IMR-90 (cell line): ENCODE results near the gene GMEB2. TPM values are rescaled to one million over a fixed set of nuclear protein-coding genes. Genes with fewer than 3 reads are reported as not detected.

Experiments used
- ATAC-seq: fragments of 200-7000 bp; cut with Tn5 transposase; 2 replicates; pipeline ENCODE4 v1.9.1; 2020; ENCODE audit warnings: low read depth, mild to moderate bottlenecking, moderate library complexity
- BruUV-seq: library from RNA; stranded (reverse); fragments of 400-500 nt; replicated peaks from 2 replicates; lab custom pipeline; 2021; lab: Mats Ljungman, UMichigan
- CTCF ChIA-PET: fragments of 300-600 bp; formaldehyde crosslinking; extraction: SDS; loops from one replicate; lab custom pipeline; 2021; ENCODE audit warnings: antibody characterized with exemption; lab: Yijun Ruan, JAX
- POLR2A ChIA-PET: fragments of 300-600 bp; sonication (Branson Sonifier 250); formaldehyde crosslinking; loops from one replicate; lab custom pipeline; 2022; ENCODE audit warnings: antibody characterized with exemption; ENCODE audit not compliant: unreplicated experiment; lab: Charles Lee
- DNase-seq: peaks from one replicate; pipeline ENCODE4 v3.0.0; 2013
- H2AFZ ChIP-seq: replicated peaks from 2 replicates; pipeline ENCODE3; 2013; ENCODE audit warnings: low read length, mild to moderate bottlenecking; ENCODE audit not compliant: poor library complexity
- H2AK5ac ChIP-seq: 2 replicates; pipeline ENCODE4 v1.6.1; 2013; ENCODE audit warnings: low read depth, low read length, inconsistent platforms
- H2AK9ac ChIP-seq: replicated peaks from 2 replicates; pipeline ENCODE3; 2013; ENCODE audit warnings: mild to moderate bottlenecking, low read depth, low read length, moderate library complexity; ENCODE audit not compliant: poor library complexity
- H2BK120ac ChIP-seq: 2 replicates; pipeline ENCODE4 v1.6.1; 2013; ENCODE audit warnings: low read depth, low read length, inconsistent platforms
- H2BK15ac ChIP-seq: 3 replicates; pipeline ENCODE4 v1.6.1; 2013; ENCODE audit warnings: low read depth, low read length, inconsistent platforms
- H2BK20ac ChIP-seq: 2 replicates; pipeline ENCODE4 v1.6.1; 2013; ENCODE audit warnings: low read depth, mild to moderate bottlenecking, inconsistent platforms, low read length, moderate library complexity
- H2BK5ac ChIP-seq: 2 replicates; pipeline ENCODE4 v1.6.1; 2013; ENCODE audit warnings: mild to moderate bottlenecking, low read depth, low read length, inconsistent platforms; ENCODE audit not compliant: poor library complexity, severe bottlenecking
- H3K14ac ChIP-seq: replicated peaks from 2 replicates; pipeline ENCODE4 v1.6.1; 2013; ENCODE audit warnings: low read depth, low read length, inconsistent platforms
- H3K18ac ChIP-seq: 2 replicates; pipeline ENCODE4 v1.6.1; 2013; ENCODE audit warnings: low read depth, low read length, control low read depth
- H3K23ac ChIP-seq: 2 replicates; pipeline ENCODE4 v1.6.1; 2013; ENCODE audit warnings: low read depth, low read length, inconsistent platforms
- H3K27ac ChIP-seq: 2 replicates; pipeline ENCODE4 v1.5.1; 2013; ENCODE audit warnings: mild to moderate bottlenecking, control low read depth, low read length; ENCODE audit not compliant: insufficient read depth
- H3K27me3 ChIP-seq: 2 replicates; pipeline ENCODE4 v1.6.1; 2013; ENCODE audit warnings: low read length; ENCODE audit not compliant: control insufficient read depth, insufficient read depth
- H3K36me3 ChIP-seq: 2 replicates; pipeline ENCODE4 v1.6.1; 2013; ENCODE audit warnings: low read length, mixed read lengths; ENCODE audit not compliant: control insufficient read depth, insufficient read depth
- H3K4ac ChIP-seq: 2 replicates; pipeline ENCODE4 v1.6.1; 2013; ENCODE audit warnings: low read depth, low read length, inconsistent platforms
- H3K4me1 ChIP-seq: 2 replicates; pipeline ENCODE4 v1.6.1; 2013; ENCODE audit warnings: low read length, mixed read lengths; ENCODE audit not compliant: control insufficient read depth, insufficient read depth
- H3K4me2 ChIP-seq: 2 replicates; pipeline ENCODE4 v1.6.1; 2013; ENCODE audit warnings: low read depth, mild to moderate bottlenecking, control low read depth, low read length, moderate library complexity
- H3K4me3 ChIP-seq: 2 replicates; pipeline ENCODE4 v1.5.1; 2013; ENCODE audit warnings: low read depth, mild to moderate bottlenecking, control low read depth, low read length, moderate library complexity; ENCODE audit not compliant: insufficient read depth
- H3K56ac ChIP-seq: 2 replicates; pipeline ENCODE4 v1.6.1; 2013; ENCODE audit warnings: low read length, inconsistent platforms; ENCODE audit not compliant: insufficient read depth; ENCODE audit errors: extremely low read depth
- H3K79me1 ChIP-seq, 2 experiments: 2 replicates each; pipeline ENCODE4 v1.6.1; 2013; ENCODE audit warnings: low read length in 2 of 2, inconsistent platforms in 1 of 2, low read depth in 1 of 2
- H3K9ac ChIP-seq: 2 replicates; pipeline ENCODE4 v1.6.1; 2013; ENCODE audit warnings: low read depth, low read length, control low read depth
- H3K9me1 ChIP-seq: 2 replicates; pipeline ENCODE4 v1.6.1; 2013; ENCODE audit warnings: low read length, inconsistent platforms; ENCODE audit not compliant: insufficient read depth
- H3K9me3 ChIP-seq: 2 replicates; pipeline ENCODE4 v1.6.1; 2013; ENCODE audit warnings: low read length; ENCODE audit not compliant: control insufficient read depth, insufficient read depth
- H4K20me1 ChIP-seq: 2 replicates; pipeline ENCODE4 v1.6.1; 2013; ENCODE audit warnings: low read length, inconsistent platforms; ENCODE audit not compliant: insufficient read depth
- H4K5ac ChIP-seq: 2 replicates; pipeline ENCODE4 v1.6.1; 2013; ENCODE audit warnings: mild to moderate bottlenecking, low read depth, low read length, control low read depth
- H4K8ac ChIP-seq, 2 experiments: 2 replicates each; pipeline ENCODE4 v1.6.1; 2013; ENCODE audit warnings: low read depth in 2 of 2, low read length in 2 of 2, control low read depth in 1 of 2, inconsistent platforms in 1 of 2
- H4K91ac ChIP-seq: 2 replicates; pipeline ENCODE4 v1.6.1; 2013; ENCODE audit warnings: low read depth, low read length, inconsistent platforms; ENCODE audit not compliant: insufficient read depth
- BHLHE40 ChIP-seq: fragments of 150-350 bp; IDR thresholded peaks from 2 replicates; pipeline ENCODE4 v1.6.1; 2016; ENCODE audit warnings: mild to moderate bottlenecking, low read depth, low read length
- CEBPB ChIP-seq: IDR thresholded peaks from 2 replicates; pipeline ENCODE4 v1.6.1; 2012; ENCODE audit warnings: low read depth, low read length, improper control_type of control experiment
- CHD1 ChIP-seq: IDR thresholded peaks from 2 replicates; pipeline ENCODE4 v1.6.1; 2012; ENCODE audit warnings: low read depth, low read length, improper control_type of control experiment
- FOS ChIP-seq: fragments of 150-350 bp; IDR thresholded peaks from 2 replicates; pipeline ENCODE4 v1.6.1; 2016; ENCODE audit warnings: low read depth, low read length
- MAFK ChIP-seq: IDR thresholded peaks from 2 replicates; pipeline ENCODE4 v1.6.1; 2012; ENCODE audit warnings: low read depth, low read length, improper control_type of control experiment
- MAZ ChIP-seq: IDR thresholded peaks from 2 replicates; pipeline ENCODE4 v1.6.1; 2012; ENCODE audit warnings: low read depth, mild to moderate bottlenecking, low read length, improper control_type of control experiment, moderate library complexity, borderline replicate concordance
- MXI1 ChIP-seq: IDR thresholded peaks from 2 replicates; pipeline ENCODE4 v1.6.1; 2012; ENCODE audit warnings: low read depth, mild to moderate bottlenecking, low read length, moderate library complexity, borderline replicate concordance
- NFE2L2 ChIP-seq: fragments of 150-350 bp; IDR thresholded peaks from 2 replicates; pipeline ENCODE4 v1.6.1; 2016; ENCODE audit warnings: low read depth, mild to moderate bottlenecking, low read length
- POLR2A ChIP-seq: IDR thresholded peaks from 2 replicates; pipeline ENCODE4 v1.6.1; 2012; ENCODE audit warnings: mild to moderate bottlenecking, low read depth, low read length
- RAD21 ChIP-seq: IDR thresholded peaks from 2 replicates; pipeline ENCODE4 v1.6.1; 2012; ENCODE audit warnings: low read length, improper control_type of control experiment
- RCOR1 ChIP-seq: IDR thresholded peaks from 2 replicates; pipeline ENCODE4 v1.6.1; 2012; ENCODE audit warnings: mild to moderate bottlenecking, low read length, improper control_type of control experiment; ENCODE audit not compliant: insufficient replicate concordance
- RFX5 ChIP-seq: IDR thresholded peaks from 2 replicates; pipeline ENCODE4 v1.8.0; 2012; ENCODE audit warnings: low read depth, mild to moderate bottlenecking, low read length, moderate library complexity
- WGBS, 2 experiments: methylation state at CpG; one replicate each; pipeline versions ENCODE4 v1.1.5 to v1.1.7; 2013; ENCODE audit warnings: missing lambda C conversion rate in 2 of 2; ENCODE audit not compliant: insufficient read length in 1 of 2; ENCODE audit errors: extremely low coverage in 2 of 2; 5-methylcytosine and 5-hydroxymethylcytosine counted together
- dilution Hi-C: fragments of 300-500 bp; cut with HindIII; formaldehyde crosslinking; loops from one replicate; pipeline ENCODE4 v1.14.3; 2018; ENCODE audit warnings: low sequenced_read_pairs; ENCODE audit not compliant: unreplicated experiment
- in situ Hi-C: fragments of 300-500 bp; cut with MboI; formaldehyde crosslinking; loops from 3 replicates; pipeline ENCODE4 v1.14.3; 2019; ENCODE audit warnings: low sequenced_read_pairs, inconsistent platforms, mixed read lengths
- intact Hi-C: fragments of 100-400 bp; cut with micrococcal nuclease; formaldehyde crosslinking; loops from 2 replicates; pipeline ENCODE4 v1.10.0; 2022
- polyA plus RNA-seq, 3 experiments: library from polyadenylated mRNA; depleted of rRNA; stranded (reverse); fragments of >200 nt; gene quantifications; 2 replicates each; pipeline ENCODE4 v1.2.3, GENCODE V29; 2012; ENCODE audit warnings: low replicate concordance in 1 of 3
- total RNA-seq: library from RNA; depleted of rRNA; stranded (reverse); fragments of >200 nt; gene quantifications from 2 replicates; pipeline ENCODE4 v1.2.3, GENCODE V29; 2012
- TF ChIP-seq, protein P1 (sequence below): fragments of 150-350 bp; IDR thresholded peaks from 2 replicates; pipeline ENCODE4 v1.6.1; 2017; ENCODE audit warnings: mild to moderate bottlenecking, antibody characterized with exemption, low read length, low read depth
- TF ChIP-seq, protein P2 (sequence below): conservative IDR thresholded peaks from 2 replicates; pipeline ENCODE4 v1.5.1; 2012; ENCODE audit warnings: mild to moderate bottlenecking, low read depth, low read length, improper control_type of control experiment

The GMEB2 gene
- total and polyA plus RNA-seq, 2 of the 4 experiments (the other 2 are of a cell fraction): 5.0 to 10.0 TPM

- no peak for TF ChIP-seq MXI1
Observed at GRCh38 chr20:63597651-63598478, 29.0 kb downstream of the GMEB2 start (continued).

DNA sequence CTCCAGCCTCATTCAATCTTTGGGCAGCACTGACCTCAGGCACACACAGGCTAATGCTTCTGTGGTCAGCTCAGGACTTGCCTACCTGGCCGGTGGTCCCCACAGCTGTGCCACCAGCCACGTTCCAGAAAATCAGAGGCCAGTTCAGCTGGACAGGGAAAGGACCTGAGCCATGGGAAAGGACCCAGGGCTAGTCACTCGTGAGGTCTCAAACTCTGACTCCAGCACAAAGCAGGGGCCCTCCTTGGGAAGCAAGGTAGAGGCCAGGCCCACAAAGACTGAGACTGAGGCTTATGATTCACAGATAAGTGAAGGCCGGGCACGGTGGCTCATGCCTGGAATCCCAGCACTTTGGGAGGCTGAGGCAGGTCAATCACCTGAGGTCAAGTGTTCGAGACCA is 30.5 kb downstream of the GMEB2 start:
- H4K5ac ChIP-seq: no peak overlapping the region
- H3K4me3 ChIP-seq: no peak overlapping the region
- H3K36me3 ChIP-seq: peaks cover 46% of the 10 kb centered on the region
- ATAC-seq (no peak), DNase-seq (no peak)
- no peak overlapping the region for H2BK5ac ChIP-seq
- no peak overlapping the region for H2AFZ ChIP-seq
- no peak overlapping the region for H3K4me2 ChIP-seq
- no peak overlapping the region for H2BK120ac ChIP-seq
- H3K9me1 ChIP-seq: peaks cover 4% of the 10 kb centered on the region; the same call in 1 of the 2 replicates
- CTCF ChIA-PET: no interaction called here
- H2BK15ac ChIP-seq: no peak overlapping the region
- no peak overlapping the region for H3K27ac ChIP-seq
- H3K56ac ChIP-seq: no peak overlapping the region
- H3K4me1 ChIP-seq: peaks cover 7% of the 10 kb centered on the region
- in situ Hi-C loops: no loop called here
- no peak overlapping the region for H2AK5ac ChIP-seq
- no peaks in the 10 kb centered on the region; the same call in 1 of the 2 replicates for H4K20me1 ChIP-seq
- dilution Hi-C loops: no loop called here
- intact Hi-C loops: no loop called here
- H3K9me3 ChIP-seq: no peaks in the 10 kb centered on the region
- no peak overlapping the region for H3K18ac ChIP-seq
- no peak overlapping the region for H3K23ac ChIP-seq
- no peak overlapping the region for H2AK9ac ChIP-seq
- H4K8ac ChIP-seq: no peak overlapping the region
- H4K91ac ChIP-seq: no peak overlapping the region
- H3K14ac ChIP-seq: no peak overlapping the region
- H3K79me1 ChIP-seq: peaks cover 10 to 20% of the 10 kb centered on the region in 2 experiments; a peak in 3 of 4 replicates
- no peak overlapping the region for H3K4ac ChIP-seq
- 89% methylated on average over 3 of the region's 6 CpGs; no CpG with 5 or more reads in 1 of the 2 experiments for WGBS, 2 experiments
- no TSS peak for BruUV-seq
- H3K9ac ChIP-seq: no peak overlapping the region
- no peaks in the 10 kb centered on the region for H3K27me3 ChIP-seq
- POLR2A ChIA-PET: no interaction called here
- no peak overlapping the region for H2BK20ac ChIP-seq
- TF ChIP-seq RFX5 (no peak), MAZ (no peak), CHD1 (no peak), MAFK (no peak), RAD21 (no peak), BHLHE40 (no peak), FOS (no peak), RCOR1 (no peak), CEBPB (no peak), MXI1 (no peak), NFE2L2 (no peak), POLR2A (no peak)
- TF ChIP-seq, protein P1, sequence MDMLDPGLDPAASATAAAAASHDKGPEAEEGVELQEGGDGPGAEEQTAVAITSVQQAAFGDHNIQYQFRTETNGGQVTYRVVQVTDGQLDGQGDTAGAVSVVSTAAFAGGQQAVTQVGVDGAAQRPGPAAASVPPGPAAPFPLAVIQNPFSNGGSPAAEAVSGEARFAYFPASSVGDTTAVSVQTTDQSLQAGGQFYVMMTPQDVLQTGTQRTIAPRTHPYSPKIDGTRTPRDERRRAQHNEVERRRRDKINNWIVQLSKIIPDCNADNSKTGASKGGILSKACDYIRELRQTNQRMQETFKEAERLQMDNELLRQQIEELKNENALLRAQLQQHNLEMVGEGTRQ: no peak
- TF ChIP-seq, protein P2, sequence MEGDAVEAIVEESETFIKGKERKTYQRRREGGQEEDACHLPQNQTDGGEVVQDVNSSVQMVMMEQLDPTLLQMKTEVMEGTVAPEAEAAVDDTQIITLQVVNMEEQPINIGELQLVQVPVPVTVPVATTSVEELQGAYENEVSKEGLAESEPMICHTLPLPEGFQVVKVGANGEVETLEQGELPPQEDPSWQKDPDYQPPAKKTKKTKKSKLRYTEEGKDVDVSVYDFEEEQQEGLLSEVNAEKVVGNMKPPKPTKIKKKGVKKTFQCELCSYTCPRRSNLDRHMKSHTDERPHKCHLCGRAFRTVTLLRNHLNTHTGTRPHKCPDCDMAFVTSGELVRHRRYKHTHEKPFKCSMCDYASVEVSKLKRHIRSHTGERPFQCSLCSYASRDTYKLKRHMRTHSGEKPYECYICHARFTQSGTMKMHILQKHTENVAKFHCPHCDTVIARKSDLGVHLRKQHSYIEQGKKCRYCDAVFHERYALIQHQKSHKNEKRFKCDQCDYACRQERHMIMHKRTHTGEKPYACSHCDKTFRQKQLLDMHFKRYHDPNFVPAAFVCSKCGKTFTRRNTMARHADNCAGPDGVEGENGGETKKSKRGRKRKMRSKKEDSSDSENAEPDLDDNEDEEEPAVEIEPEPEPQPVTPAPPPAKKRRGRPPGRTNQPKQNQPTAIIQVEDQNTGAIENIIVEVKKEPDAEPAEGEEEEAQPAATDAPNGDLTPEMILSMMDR: no peak
